ENCODE measurements around the gene GPR35.

Gene GPR35

DNA sequence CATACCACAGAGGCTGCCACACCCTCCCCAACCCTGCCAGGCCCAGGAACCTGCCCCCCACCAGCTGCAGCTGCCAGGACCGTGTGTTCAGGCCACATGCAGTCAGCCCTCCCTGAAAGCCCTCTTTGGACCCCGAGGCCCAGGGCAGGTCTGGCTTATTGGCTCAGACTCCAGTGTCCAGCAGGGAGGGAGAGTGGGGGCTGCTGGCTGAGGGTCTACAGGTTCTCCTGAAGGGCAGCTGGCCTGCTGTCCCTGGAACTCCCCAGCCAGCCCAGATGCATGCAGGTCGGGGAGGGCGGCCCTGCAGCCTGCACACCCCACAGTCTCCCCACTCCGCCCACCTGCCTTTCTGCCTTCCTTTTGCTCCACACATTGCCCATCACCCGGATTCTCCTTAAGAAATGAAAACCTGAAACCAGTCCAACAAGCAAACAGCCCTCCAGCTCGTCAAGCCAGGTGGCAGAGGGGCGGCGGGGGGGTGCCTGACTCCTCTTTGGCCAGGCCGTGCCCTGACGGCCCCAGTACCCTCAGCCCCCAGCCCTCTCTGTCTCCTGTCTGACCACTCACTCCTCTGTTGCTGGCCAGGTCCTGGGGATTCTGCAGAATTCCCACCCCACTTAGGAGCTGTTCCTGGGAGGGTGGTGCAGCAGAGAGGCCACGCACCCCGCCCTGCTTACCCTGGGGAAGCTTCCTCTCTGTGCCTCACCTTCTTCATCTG, 18.0 kb downstream of the GPR35 start:
- no peaks in the 10 kb centered on the region for H3F3A ChIP-seq (ENCODE audit: insufficient read depth, low read length)
- no peak overlapping the region for H3K4me3 ChIP-seq (ENCODE audit: low read depth, low read length, poor library complexity, severe bottlenecking)
- H3K9me2 ChIP-seq (ENCODE audit: low read depth, low read length), result no peaks in the 10 kb centered on the region
- no peaks in the 10 kb centered on the region for H3K4me1 ChIP-seq (ENCODE audit: insufficient read depth, low read length, severe bottlenecking)
- H3K27me3 ChIP-seq (ENCODE audit: insufficient read depth, low read length), result no peaks in the 10 kb centered on the region
- no peaks in the 10 kb centered on the region for H3K9me3 ChIP-seq (ENCODE audit: low read length)
- no peak overlapping the region for H2AFZ ChIP-seq (ENCODE audit: low read length)
- no peak overlapping the region for H3K27ac ChIP-seq (ENCODE audit: low read depth, low read length, poor library complexity, severe bottlenecking)
- H3K9ac ChIP-seq (ENCODE audit: low read length), result no peak overlapping the region
- H3K4me2 ChIP-seq (ENCODE audit: low read length), result no peak overlapping the region
- no peaks in the 10 kb centered on the region for H3K79me2 ChIP-seq (ENCODE audit: insufficient read depth, low read length)
- H3K36me3 ChIP-seq (ENCODE audit: insufficient read depth, low read length), result no peaks in the 10 kb centered on the region
- TF ChIP-seq, protein P1, sequence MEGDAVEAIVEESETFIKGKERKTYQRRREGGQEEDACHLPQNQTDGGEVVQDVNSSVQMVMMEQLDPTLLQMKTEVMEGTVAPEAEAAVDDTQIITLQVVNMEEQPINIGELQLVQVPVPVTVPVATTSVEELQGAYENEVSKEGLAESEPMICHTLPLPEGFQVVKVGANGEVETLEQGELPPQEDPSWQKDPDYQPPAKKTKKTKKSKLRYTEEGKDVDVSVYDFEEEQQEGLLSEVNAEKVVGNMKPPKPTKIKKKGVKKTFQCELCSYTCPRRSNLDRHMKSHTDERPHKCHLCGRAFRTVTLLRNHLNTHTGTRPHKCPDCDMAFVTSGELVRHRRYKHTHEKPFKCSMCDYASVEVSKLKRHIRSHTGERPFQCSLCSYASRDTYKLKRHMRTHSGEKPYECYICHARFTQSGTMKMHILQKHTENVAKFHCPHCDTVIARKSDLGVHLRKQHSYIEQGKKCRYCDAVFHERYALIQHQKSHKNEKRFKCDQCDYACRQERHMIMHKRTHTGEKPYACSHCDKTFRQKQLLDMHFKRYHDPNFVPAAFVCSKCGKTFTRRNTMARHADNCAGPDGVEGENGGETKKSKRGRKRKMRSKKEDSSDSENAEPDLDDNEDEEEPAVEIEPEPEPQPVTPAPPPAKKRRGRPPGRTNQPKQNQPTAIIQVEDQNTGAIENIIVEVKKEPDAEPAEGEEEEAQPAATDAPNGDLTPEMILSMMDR (IDR thresholded peaks at IDR 0.05; ENCODE audit: low read length), result no peak
- TF ChIP-seq EZH2 (IDR thresholded peaks at IDR 0.05; ENCODE audit: borderline replicate concordance, low read length), result no peak
- H4K20me1 ChIP-seq (ENCODE audit: insufficient read depth, low read length), result no peaks in the 10 kb centered on the region

DNA sequence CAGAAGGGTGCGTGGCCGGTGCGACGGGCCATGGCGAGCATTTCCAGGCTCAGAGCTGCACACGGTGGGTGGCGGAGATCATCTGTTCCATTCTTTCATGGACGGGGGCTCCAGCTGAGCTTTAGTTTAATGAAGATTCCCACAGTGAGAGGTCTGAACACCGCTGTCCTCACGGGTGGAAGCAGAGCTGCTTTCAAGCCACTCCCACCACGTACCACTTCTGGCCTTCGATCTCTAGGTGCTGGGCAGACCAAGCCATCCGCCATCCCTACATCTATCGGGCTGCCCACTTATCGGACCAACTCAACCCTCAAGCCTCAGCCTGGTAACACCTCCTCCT, 18.5 kb downstream of the GPR35 start:
- Histone ChIP-seq H3K36me3 (ENCODE audit: insufficient read depth, low read length) (no peaks in the 10 kb centered on the region), H3K9ac (ENCODE audit: low read length) (no peak overlapping the region), H3K4me2 (ENCODE audit: low read length) (no peak overlapping the region), H4K20me1 (ENCODE audit: insufficient read depth, low read length) (no peaks in the 10 kb centered on the region), H3K27ac (ENCODE audit: low read depth, low read length, poor library complexity, severe bottlenecking) (no peak overlapping the region), H3K4me3 (ENCODE audit: low read depth, low read length, poor library complexity, severe bottlenecking) (no peak overlapping the region), H2AFZ (ENCODE audit: low read length) (no peak overlapping the region), H3K9me2 (ENCODE audit: low read depth, low read length) (no peaks in the 10 kb centered on the region), H3K4me1 (ENCODE audit: insufficient read depth, low read length, severe bottlenecking) (no peaks in the 10 kb centered on the region), H3F3A (ENCODE audit: insufficient read depth, low read length) (no peaks in the 10 kb centered on the region), H3K27me3 (ENCODE audit: insufficient read depth, low read length) (no peaks in the 10 kb centered on the region), H3K79me2 (ENCODE audit: insufficient read depth, low read length) (no peaks in the 10 kb centered on the region), H3K9me3 (ENCODE audit: low read length) (no peaks in the 10 kb centered on the region)
- TF ChIP-seq, protein P1 (IDR thresholded peaks at IDR 0.05; ENCODE audit: low read length), result no peak
- TF ChIP-seq EZH2 (IDR thresholded peaks at IDR 0.05; ENCODE audit: borderline replicate concordance, low read length), result no peak

DNA sequence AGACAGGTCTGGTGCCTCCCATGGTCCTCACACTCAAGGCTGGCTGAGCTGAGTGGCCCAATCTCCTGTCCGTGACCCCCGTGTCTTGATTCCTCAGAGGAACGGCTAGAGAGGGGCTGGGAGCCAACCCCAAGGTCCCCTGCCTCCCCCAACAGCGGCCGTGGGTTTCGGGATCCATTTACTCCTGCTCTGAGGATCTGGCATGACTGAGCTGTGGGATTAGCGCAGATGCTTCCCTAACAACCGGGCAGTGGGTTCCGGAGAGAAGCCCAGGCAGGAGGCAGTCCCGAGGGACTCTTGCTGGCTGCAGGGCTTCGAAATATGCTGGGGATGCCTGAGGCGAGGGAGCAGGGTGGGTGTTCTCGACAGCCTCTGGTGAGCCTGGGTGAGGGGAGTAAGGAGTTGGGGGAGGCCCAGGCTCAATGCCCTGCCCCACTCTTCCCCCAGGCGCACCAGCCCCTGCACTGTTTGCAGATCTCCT, 18.9 kb downstream of the GPR35 start:
- Histone ChIP-seq H3K4me2 (ENCODE audit: low read length) (no peak overlapping the region), H3K9ac (ENCODE audit: low read length) (no peak overlapping the region), H4K20me1 (ENCODE audit: insufficient read depth, low read length) (no peaks in the 10 kb centered on the region), H3K79me2 (ENCODE audit: insufficient read depth, low read length) (no peaks in the 10 kb centered on the region), H3K27ac (ENCODE audit: low read depth, low read length, poor library complexity, severe bottlenecking) (no peak overlapping the region), H2AFZ (ENCODE audit: low read length) (no peak overlapping the region), H3K9me3 (ENCODE audit: low read length) (no peaks in the 10 kb centered on the region), H3F3A (ENCODE audit: insufficient read depth, low read length) (no peaks in the 10 kb centered on the region), H3K4me1 (ENCODE audit: insufficient read depth, low read length, severe bottlenecking) (no peaks in the 10 kb centered on the region), H3K4me3 (ENCODE audit: low read depth, low read length, poor library complexity, severe bottlenecking) (no peak overlapping the region), H3K36me3 (ENCODE audit: insufficient read depth, low read length) (no peaks in the 10 kb centered on the region), H3K27me3 (ENCODE audit: insufficient read depth, low read length) (no peaks in the 10 kb centered on the region), H3K9me2 (ENCODE audit: low read depth, low read length) (no peaks in the 10 kb centered on the region)
- no peak for TF ChIP-seq EZH2 (IDR thresholded peaks at IDR 0.05; ENCODE audit: borderline replicate concordance, low read length)
- TF ChIP-seq, protein P1 (IDR thresholded peaks at IDR 0.05; ENCODE audit: low read length), result no peak
